ENCODE data around the gene SLMAP.

The SLMAP gene

DNA sequence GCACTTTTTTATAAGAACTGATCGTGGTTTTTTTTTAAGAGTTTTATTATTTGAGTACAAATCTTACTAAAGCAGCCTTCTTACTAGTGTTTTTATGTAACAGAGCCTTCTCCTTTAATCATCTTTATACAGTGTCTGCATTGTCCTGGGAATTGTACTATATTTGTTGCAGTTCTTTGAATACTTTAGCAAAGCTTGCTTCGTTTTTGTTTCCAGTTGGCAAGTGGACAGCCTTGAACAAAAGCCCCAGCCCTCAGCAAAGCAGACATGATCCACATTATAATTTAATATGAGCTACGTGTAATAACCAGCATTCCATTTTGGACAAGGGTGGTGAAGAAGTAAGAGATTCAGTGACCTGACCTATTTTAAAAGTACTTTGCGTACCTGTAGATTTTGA is 139.9 kb downstream of the SLMAP start:
- no peak for DNase-seq (ENCODE audit: low spot score)

DNA sequence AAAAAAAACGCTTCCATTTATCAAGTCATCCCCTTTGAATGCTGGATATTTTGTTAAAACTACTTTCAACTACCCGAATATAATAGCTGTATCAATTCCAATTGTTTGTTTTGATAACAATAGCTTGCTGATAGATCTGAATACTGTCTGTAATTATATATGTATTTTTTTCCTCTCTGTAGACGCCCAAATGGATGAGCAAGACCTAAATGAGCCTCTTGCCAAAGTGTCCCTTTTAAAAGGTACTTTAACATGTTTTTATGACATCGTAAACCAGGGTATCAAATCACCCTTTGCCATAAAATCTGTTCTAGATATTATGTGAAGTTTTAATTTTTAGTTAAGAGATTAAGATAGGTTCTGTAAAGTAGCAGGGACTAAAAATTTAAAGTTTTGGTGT is 140.6 kb downstream of the SLMAP start:
- DNase-seq (ENCODE audit: low spot score): no peak

DNA sequence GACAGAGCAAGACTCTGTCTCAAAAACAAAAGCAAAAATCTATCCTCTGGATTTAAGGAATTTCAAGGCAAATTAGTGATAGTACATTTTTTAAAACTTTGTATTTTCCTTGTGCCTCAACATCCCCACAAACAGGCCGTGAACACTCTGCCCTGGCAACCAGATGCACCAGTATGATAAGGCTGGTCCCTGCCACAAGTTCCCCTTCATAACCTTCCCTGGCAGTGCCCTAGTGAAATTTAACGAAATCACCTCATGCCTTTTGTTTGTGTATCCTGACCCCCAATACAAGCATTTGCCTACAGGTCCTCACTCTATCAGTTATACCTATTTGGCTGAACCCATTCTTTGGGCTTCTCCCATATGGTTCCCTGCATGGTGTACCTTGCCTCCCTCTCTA is 144.7 kb downstream of the SLMAP start:
- no peak for DNase-seq (ENCODE audit: low spot score)

DNA sequence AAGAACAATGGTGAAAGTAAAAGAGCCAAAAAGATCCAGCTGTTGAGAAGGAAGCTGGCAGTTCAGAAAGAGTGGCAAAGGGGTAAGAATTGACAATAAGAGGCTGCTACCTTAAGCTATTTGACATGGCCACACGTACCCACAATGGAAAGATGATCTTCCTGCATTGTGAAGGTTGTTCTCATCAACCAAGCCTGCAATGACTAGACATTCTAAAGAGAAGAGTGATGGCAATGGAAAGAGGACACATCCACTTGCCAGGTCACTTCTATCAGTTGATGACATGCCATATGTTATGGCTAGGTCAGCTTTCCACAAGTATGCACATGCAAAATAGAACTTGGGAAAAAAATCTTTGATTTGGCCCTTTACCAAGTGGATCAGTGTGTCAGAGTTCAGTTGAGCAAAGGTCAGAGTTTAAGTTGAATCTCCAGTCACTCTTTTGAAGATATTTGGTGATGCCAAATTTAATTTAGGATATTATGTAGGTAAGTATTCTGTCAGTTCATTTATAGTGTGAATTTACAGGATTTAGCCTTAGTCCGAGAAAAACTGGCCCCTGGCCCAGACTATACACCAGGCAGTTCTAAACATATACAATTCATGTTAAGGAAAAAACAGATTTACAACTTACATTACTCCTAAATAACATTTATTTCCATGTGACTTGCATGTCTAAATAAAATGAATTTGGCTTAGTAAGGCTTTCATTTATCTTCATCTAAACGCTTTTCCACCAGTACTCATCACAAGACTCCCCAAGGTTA is 147.2 kb downstream of the SLMAP start:
- DNase-seq (ENCODE audit: low spot score): no peak

DNA sequence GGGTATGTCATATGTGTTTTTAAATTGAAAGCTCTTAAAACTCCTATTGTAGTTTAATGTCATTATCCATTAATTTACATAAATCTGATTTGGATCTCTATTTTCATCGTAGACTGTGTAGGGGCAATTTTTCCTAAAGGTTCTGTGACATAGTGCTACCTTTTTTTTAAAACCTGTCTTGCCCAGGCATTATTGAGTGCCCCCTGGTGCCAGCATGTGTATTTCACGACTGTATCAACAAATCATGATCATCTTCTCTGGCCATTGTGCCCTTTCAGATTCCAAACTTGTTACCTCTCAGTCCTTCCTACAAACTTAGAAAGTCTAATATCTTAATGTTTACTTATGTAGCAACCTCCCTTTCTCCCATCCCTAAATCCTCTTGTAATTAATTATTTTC is 154.9 kb downstream of the SLMAP start:
- DNase-seq (ENCODE audit: low spot score): peak; percentile 32

DNA sequence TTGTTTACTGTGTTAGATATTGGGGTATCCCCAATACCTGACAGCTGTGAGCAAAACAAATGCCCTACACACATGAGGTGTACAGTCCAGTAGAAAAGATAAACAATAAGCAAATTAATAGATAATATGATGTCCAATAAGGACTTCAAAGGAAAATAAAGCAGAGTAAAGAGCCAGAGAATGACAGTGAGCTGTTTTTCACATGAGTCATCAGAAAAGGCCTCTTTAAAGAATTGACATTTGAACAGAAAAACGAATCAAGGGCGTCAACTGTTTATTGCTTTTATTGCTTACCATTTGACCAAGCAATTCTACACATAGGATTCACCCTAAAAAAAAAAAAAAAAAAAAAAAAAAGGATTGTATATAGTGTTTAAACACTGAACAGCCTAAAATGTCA is 155.5 kb downstream of the SLMAP start:
- DNase-seq (ENCODE audit: low spot score): peak; percentile 17

DNA sequence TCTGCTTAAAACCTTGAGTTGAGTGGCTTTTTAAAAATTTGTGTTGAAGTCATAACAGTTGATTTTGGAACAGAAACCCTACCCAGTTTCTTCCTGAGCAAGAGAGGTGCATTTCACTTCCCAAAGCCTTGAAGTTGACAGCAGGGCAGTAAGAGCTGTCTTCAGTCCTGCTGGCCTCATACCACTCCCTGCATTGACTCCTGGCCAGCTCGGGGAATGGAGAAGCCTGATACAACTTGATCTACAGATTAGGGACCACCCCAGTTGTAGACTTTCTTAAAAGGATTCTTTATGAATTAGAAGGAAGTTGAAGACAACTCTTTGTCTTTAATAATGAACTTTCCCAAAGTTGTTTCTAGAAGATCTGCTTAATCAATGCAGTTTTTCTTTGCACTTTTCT is 161.5 kb downstream of the SLMAP start:
- no peak for DNase-seq (ENCODE audit: low spot score)

DNA sequence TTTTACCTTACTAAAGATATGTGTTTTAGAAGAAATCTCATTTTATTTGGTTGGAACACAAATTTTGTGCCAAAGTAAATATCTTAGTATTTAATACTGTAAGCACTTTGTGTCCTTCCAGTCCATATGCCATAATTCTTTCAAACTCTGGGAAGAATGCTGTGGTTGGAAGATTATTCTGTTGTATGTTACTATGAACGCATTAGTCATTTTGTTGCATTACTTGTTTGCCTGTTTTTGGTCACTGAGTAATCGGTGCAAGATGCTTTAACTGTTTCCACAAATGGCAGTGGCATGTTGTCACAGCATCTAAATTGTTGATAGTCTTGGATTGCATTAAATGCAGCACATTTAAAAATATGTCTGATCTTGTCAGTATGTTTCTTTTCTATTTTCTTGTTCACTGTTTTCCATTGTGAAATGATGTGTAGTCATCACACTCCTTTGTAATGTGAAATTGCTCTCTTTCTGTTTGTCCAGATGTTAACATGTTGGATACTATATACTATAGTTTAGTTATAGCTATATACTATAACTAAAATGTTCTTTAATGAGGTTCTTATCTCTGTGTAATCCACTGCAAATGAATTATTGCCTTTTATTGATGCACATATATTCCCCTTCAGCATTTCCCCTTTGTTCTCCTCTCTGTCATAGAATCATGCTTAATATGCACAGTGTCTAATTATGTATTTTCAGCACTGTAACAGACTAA is 162.2 kb downstream of the SLMAP start:
- DNase-seq (ENCODE audit: low spot score): peak; percentile 37

DNA sequence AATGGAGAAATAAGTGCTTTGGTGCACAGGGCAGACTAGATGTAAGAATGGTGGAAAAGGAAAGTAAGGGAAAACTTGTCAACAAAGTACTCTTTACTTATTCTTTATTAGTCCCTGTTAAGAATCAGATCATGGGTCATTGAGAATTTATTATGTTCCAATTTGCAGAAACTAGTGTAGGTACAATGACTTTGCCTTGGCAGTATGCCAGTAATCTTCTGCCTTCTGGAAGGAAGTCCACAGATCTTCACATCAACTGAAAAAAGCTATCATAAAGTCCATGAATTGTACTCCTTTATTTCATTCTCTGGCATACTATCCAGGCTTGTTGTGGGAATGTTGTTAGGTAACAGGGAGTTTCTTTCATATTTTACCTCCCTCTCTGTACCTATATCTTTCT is 163.9 kb downstream of the SLMAP start:
- DNase-seq (ENCODE audit: low spot score): no peak

DNA sequence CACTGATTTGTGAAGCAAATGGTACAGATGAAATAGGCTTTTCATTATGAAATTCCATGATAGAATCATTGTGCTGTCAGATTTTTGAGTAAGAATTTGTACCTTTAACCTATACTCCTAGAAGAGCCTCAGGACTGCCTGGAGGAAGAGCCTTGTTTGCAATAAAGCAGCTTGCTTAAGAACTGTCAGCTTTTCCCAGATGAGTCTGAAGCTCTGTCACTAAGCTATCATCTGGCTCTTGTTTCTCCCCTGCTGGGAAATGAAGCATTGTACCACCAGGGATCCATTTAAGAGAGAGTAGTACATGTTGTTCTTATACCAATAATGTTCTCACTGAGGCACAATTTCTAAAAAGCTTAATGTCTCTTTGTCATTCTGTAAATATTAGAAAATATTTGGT is 167.0 kb downstream of the SLMAP start:
- no peak for DNase-seq (ENCODE audit: low spot score)

DNA sequence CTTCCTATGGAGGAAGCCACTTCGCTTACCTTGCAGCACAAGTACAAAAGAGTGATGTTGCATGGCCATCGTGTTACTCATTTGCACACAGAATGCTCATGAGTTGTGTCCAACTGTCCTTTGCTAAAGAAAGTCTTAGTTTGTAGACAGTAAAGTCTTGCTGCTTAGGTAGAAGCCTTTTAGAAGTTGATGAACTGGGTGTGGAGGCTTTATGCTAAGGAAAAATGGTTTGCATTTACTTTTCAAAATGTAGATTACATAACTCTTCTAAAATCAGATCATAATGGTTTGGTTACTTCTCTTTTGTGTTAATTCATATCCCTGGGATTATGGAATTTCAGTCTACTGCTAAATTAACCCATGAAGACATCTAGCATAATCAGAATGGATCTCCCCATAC is 167.6 kb downstream of the SLMAP start:
- no peak for DNase-seq (ENCODE audit: low spot score)

DNA sequence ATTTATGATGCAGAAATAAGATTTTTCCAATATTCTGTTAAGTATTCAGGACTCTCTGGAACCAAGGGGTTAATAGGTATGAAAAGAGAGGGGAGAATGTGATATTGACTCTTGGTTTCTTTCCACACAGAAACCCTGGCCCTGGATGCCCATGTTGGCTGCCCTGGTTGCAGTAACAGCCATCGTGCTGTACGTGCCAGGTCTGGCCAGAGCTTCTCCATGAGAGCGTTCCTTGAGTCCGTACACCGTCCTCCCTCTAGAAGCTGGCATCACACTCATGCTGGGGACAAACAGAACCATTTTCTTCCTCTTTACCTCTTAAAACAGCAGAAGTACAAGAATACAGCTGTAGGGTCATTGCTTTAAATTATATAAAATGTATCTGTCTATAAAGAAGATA is 171.1 kb downstream of the SLMAP start:
- DNase-seq (ENCODE audit: low spot score): no peak

DNA sequence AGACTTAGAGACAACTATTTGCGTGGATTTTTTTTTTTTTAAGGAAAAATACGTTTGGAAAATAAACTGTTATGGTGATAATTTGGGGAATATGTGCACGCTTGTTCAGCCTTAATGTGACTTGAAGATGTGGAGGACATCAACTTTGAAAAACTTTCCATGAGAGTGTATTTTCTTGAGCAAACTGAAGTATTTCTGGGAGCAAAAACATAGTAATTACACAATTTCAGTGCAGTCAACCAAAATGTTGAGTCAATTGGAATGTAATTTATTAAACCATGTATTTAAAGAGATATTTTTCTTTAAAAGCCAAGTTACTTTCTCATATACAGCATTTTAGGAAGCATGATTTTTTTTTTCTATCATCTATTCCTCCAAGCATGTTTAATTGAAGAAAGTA is 171.8 kb downstream of the SLMAP start:
- DNase-seq (ENCODE audit: low spot score): no peak

DNA sequence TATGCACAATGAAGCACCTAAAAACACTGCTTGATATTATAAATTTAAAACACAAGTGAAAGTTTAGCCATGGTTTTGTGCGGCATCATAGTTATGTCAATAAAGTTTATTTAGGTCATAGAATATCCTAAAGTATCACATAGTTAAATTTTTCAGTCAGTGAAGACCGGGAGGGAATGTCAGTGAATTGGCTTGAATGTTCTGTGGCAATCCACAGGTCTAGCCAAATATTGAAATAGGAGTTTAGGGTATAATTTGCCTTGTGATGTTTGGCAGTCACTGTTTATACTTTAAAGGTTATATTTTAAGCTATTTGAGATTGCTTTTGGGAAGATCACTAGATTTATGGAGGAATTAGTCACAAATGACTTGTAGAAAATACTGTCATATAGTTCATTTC is 172.4 kb downstream of the SLMAP start:
- DNase-seq (ENCODE audit: low spot score): no peak

DNA sequence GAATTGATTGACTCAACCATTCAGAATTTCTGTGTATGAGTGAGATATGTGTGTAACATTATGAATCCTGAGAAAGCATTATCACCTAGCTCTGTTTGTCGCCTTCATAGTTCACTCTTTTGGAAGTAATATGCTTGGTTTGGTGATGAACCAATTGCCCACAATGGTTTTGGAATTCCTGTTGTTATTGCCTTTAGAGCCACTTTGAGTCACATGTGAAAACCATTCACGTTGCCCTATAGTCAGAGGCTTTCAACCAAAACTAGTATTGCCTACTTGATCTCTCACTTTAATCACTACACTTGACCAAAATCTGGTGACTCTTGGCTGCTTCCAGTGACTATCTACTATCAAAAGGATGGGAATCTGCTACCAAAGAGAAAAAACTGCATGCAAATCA is 173.9 kb downstream of the SLMAP start:
- DNase-seq (ENCODE audit: low spot score): no peak

DNA sequence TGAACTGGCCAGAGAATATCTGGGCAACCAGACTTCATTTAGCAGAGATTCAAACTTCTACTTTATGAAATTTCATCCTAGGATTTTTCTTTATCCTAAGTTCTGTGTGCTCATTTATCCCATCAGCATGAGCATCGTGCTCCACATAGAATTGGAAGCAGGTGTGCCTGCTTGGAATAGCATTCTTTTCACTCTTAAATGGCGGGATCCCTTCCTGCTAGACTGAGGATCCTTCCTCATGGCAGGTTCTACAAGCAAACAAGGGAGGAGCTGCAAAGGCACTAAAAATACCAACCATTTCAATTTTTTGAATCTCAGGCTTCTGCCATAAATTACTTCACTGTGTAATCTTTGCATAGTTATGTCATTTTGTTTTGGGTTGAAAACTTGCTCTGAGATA is 177.5 kb downstream of the SLMAP start:
- no peak for DNase-seq (ENCODE audit: low spot score)

DNA sequence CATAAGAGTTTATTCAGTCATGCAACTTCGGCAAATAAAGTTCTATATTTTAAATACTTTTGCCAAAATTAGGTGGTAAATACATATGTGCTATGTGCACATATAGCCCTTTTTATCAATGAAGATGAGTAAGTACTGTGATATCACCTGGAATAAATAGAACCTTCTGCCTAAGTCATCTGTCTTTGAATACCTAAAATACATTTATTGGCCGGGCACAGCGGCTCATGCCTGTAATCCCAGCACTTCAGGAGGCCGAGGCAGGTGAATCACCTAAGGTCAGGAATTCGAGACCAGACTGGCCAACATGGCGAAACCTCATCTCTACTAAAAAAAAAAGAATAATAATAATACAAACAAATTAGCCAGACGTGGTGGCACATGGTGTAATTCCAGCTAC is 178.3 kb downstream of the SLMAP start:
- DNase-seq (ENCODE audit: low spot score): no peak

DNA sequence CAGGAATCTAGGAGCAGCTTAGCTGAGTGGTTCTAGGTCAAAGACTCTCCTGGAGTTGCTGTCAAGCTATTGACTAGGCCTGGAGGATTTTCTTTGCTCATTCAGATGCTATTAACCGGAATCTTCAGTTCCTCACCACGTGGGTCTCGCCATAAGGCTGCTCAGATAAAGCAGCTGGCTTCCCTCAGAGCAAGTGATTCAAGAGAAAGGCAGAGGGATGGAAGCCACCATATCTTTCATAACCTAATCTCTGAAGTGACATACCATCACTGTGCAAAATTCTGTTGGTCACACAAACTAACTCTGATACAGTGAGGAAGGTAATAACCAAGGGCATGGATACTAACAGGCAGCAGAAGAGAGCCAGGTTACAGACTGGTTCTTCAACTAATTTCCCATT is 179.4 kb downstream of the SLMAP start:
- no peak for DNase-seq (ENCODE audit: low spot score)

DNA sequence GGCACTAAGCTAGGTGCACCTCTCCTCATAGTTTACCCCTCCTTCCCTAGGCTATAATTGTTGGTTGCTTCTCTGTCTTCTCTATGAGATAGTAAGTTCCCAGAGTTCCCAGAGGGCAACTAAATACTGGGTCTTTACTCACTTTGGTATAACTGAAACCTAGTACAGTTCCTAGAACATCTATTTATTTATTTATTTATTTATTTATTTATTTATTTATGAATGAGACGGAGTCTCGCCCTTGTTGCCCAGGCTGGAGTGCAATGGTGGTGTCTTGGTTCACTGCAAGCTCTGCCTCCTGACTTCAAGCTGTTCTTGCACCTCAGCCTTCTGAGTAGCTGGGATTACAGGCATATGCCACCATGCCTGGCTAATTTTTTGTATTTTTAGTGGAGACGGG is 181.0 kb downstream of the SLMAP start:
- no peak for DNase-seq (ENCODE audit: low spot score)

DNA sequence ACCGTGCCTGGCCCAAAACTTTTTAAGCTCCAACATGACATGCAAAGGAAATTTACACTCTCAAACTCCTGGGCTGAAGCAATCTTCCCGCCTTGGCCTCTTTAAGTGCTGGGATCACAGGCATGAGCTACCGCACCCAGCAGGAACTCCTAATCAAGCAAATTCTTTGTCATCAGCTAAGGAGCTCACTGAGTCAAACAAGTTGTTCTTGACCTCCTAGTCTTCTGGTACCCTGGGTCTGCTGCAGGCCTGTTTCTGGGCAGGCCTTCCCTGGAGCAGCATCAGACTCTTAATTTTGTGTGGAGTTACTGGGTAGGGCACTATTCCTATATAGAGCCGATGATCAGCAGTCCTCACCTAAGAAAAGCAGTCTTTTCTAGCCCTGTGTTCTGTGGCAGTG is 183.7 kb downstream of the SLMAP start:
- DNase-seq (ENCODE audit: low spot score): no peak

DNA sequence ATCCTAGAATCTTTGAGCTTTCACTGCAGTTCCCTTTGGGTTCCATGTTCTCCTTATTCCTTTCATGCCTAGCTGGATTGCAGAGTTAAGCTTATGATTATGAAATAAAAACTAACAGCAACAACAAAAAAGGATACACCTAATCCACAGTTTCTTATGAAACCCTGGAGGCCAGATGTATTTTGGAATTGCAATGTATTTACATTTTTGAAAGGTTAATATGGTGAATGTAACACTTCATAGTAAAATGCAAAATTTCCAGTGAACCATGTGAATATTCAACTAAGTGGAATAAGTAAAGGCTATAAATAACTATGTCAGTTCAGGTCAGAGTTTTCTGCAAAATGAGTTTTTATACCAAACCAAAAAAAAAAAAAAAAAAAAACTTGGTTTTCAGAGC is 186.3 kb downstream of the SLMAP start:
- DNase-seq (ENCODE audit: low spot score): no peak

DNA sequence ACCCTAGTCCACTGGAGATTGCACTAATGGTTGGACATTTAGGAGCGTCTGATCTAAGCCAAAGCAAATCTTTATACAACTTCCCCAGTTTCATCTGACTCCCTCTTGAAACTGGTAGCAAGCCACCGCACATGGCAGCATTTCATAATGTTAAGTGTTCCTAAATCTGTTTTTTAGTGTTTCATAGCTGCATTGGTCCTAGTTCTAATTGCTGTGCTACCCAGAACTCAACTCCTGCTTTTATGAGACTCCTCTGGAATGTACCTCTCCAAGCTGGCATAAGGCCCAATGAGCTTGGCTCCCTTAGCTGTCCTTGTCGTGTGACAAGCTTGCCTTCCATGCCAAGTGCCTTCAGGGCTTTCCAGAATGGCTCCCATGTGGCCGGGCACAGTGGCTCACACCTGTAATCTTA is 186.8 kb downstream of the SLMAP start:
- peak; percentile 38 for DNase-seq (ENCODE audit: low spot score)

DNA sequence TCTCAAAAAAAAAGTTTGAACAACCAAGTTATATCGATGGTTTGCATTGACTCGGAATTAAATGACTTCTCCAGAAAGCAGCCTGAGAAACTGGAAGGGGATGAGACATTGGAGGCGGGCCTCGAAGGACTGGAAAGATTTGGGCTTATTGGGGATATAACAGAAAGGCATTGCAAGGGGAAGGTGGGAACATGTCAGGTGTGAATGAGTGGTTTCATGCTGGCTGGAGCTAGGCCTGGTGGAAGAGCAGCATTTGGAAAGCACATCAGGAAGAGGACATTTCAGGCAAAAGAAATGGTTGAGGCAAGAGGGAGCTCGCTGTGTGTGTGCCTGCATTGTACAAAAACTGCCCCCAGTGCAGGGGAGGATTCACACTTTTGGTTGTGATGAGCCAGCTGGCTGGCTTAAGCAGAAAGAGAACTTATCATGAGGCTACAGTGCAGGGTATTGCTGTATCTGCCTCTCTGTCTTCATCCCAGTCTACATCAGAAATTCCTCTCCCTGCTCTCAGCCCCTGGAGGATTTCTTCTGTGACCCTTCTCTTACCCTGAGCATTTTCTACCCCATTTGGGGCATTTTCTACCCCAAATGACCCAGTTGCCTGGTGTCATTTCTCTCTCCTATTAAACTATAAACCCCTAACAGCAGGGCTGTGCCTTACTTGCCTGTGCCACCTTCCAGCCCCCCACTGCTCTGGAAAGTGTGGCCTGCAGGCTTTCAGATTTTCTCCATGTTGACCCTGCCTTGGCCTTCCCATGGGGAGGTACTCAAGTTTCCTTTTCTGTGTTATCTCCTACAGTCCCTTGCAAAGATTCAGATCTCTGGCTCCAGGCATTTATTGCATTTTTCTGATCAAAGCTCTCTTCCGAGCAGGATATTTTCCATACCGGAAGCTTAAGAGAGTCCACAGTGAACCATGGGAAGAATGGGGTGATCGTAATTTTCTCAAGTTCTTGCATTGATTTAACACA is 187.7 kb downstream of the SLMAP start:
- no peak for DNase-seq (ENCODE audit: low spot score)

All from kidney tubule cell (primary cell).